ENCODE data around the gene FAM3B. TPM values are rescaled to one million over a fixed set of nuclear protein-coding genes. Genes with fewer than 3 reads are reported as not detected.

The FAM3B gene
- total and polyA plus RNA-seq, 2 of the 4 experiments (the other 2 are of a cell fraction): not detected

DNA sequence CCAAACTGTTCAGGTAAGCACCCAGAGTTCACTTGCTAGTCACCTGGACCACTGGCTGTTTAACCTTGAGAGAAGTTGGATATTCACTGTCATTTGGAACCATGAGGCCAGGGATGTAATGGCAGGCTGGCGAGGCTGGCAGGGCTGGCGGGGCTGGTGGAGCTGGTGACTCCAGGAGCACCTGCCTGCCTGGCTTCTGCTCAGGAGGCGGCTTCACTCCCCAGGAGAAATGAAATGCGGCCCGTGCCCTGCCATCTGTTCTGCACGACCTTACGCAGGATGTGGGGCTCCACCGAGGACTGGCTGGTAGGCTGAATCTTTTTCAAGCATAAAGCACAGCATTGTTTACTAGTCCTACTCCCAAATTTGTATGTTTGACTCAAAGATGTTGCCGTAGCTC is 86.7 kb downstream of the FAM3B start:
- POLR2A ChIA-PET (ENCODE audit: unreplicated experiment): no interaction called here
- no TSS peak for BruUV-seq (replicated peaks)
- dilution Hi-C loops (cut with HindIII; ENCODE audit: low sequenced_read_pairs, unreplicated experiment): no loop called here

More for the DNA sequence above, 86.7 kb downstream of the FAM3B start:
- Histone ChIP-seq H3K27ac (ENCODE audit: insufficient read depth, low read length) (no peak overlapping the region), H2BK5ac (ENCODE audit: low read depth, low read length, poor library complexity, severe bottlenecking) (no peak overlapping the region), H3K4me3 (ENCODE audit: insufficient read depth, low read depth, low read length) (no peak overlapping the region), H3K4ac (ENCODE audit: low read depth, low read length) (no peak overlapping the region), H3K36me3 (ENCODE audit: control insufficient read depth, insufficient read depth, low read length) (no peaks in the 10 kb centered on the region), H4K5ac (ENCODE audit: low read depth, low read length) (no peak overlapping the region), H4K91ac (ENCODE audit: insufficient read depth, low read depth, low read length) (no peak overlapping the region), H3K18ac (ENCODE audit: low read depth, low read length) (no peak overlapping the region), H2BK120ac (ENCODE audit: low read depth, low read length) (no peak overlapping the region), H3K27me3 (ENCODE audit: control insufficient read depth, insufficient read depth, low read length) (peaks cover 1% of the 10 kb centered on the region; the same call in 1 of the 2 replicates), H3K9me1 (ENCODE audit: insufficient read depth, low read length) (no peaks in the 10 kb centered on the region), H3K56ac (ENCODE audit: extremely low read depth, insufficient read depth, low read length) (no peak overlapping the region), H2AK5ac (ENCODE audit: low read depth, low read length) (no peak overlapping the region), H3K23ac (ENCODE audit: low read depth, low read length) (no peak overlapping the region), H2BK15ac (ENCODE audit: low read depth, low read length) (no peak overlapping the region), H2AFZ (replicated peaks; ENCODE audit: low read length, poor library complexity) (no peak overlapping the region), H3K4me1 (ENCODE audit: control insufficient read depth, insufficient read depth, low read length) (no peaks in the 10 kb centered on the region), H4K20me1 (ENCODE audit: insufficient read depth, low read length) (no peaks in the 10 kb centered on the region), H4K8ac (ENCODE audit: low read depth in 2 of 2, low read length in 2 of 2) (no peak overlapping the region), H3K14ac (replicated peaks; ENCODE audit: low read depth, low read length) (no peak overlapping the region), H3K9ac (ENCODE audit: low read depth, low read length) (no peak overlapping the region), H2BK20ac (ENCODE audit: low read depth, low read length) (no peak overlapping the region), H3K79me1 (ENCODE audit: low read depth in 1 of 2, low read length in 2 of 2) (no peaks in the 10 kb centered on the region), H3K4me2 (ENCODE audit: low read depth, low read length) (no peak overlapping the region), H3K9me3 (ENCODE audit: control insufficient read depth, insufficient read depth, low read length) (no peaks in the 10 kb centered on the region), H2AK9ac (replicated peaks; ENCODE audit: low read depth, low read length, poor library complexity) (no peak overlapping the region)
- in situ Hi-C loops (cut with MboI; ENCODE audit: low sequenced_read_pairs) (loop anchor here (10.0 kb wide), 1 partner anchor 111 kb away; no protein-coding TSS in a partner anchor), intact Hi-C loops (cut with micrococcal nuclease) (no loop called here)
- 88% methylated on average over 2 of the region's 9 CpGs; no CpG with 5 or more reads in 1 of the 2 experiments for WGBS, 2 experiments (ENCODE audit: extremely low coverage in 2 of 2, insufficient read length in 1 of 2)
- CTCF ChIA-PET: no interaction called here
- DNase-seq (no peak), ATAC-seq (ENCODE audit: low read depth) (no peak)
- TF ChIP-seq RFX5 (IDR thresholded peaks at IDR 0.05; ENCODE audit: low read depth, low read length) (no peak), CEBPB (IDR thresholded peaks at IDR 0.05; ENCODE audit: low read depth, low read length) (no peak), MAFK (IDR thresholded peaks at IDR 0.05; ENCODE audit: low read depth, low read length) (no peak)

Measured in IMR-90 (cell line).